HG03095 (cell line): ENCODE results near the gene PPIL6.

Experiments
- ATAC-seq: cut with Tn5 transposase; IDR thresholded peaks from one replicate; pipeline ENCODE4 v1.9.1; 2021; ENCODE audit warnings: moderate library complexity; ENCODE audit not compliant: unreplicated experiment

Gene PPIL6

GRCh38 chr6:109406196-109406595, 34.2 kb downstream of the PPIL6 start:
- no peak for ATAC-seq

GRCh38 chr6:109397020-109397419, 43.4 kb downstream of the PPIL6 start:
- no peak for ATAC-seq

- no peak for ATAC-seq
These were observed 44.2 kb downstream of the PPIL6 start for GRCh38 chr6:109396046-109396718.

- no peak for ATAC-seq
These were observed 46.5 kb downstream of the PPIL6 start for GRCh38 chr6:109393886-109394281.

DNA sequence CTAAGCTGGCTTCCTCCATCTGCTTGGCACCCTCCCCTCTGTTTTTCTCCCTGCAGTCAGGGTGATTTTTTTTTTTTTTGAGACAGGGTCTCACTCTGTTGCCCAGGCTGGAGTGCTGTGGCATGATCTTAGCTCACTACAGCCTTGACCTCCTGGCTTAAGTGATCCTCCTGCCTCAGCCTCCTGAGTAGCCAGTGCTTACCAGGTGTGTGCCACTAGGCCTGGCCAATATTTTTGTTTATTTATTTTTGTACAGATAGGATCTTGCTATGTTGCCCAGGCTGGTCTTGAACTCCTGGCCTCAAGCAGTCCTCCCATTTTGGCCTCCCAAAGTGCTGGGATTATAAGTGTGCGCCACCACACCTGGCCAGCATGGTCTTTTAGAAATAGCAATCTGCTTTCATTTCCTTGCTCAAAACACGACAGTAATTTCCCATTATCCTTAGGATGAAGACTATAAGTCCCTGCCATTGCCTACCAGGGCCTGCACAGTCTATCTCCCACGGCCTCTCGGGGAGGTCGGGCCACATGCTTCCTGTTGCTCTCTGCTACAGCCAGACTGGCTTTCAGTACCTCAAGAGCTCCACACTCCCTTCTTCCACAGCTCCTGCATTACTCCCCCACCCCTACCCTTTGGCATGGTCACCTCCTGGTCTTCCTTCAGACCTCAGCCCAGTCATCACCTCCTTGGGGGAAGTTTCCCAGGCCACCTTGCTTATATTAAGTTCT, 47.1 kb downstream of the PPIL6 start:
- no peak for ATAC-seq

DNA sequence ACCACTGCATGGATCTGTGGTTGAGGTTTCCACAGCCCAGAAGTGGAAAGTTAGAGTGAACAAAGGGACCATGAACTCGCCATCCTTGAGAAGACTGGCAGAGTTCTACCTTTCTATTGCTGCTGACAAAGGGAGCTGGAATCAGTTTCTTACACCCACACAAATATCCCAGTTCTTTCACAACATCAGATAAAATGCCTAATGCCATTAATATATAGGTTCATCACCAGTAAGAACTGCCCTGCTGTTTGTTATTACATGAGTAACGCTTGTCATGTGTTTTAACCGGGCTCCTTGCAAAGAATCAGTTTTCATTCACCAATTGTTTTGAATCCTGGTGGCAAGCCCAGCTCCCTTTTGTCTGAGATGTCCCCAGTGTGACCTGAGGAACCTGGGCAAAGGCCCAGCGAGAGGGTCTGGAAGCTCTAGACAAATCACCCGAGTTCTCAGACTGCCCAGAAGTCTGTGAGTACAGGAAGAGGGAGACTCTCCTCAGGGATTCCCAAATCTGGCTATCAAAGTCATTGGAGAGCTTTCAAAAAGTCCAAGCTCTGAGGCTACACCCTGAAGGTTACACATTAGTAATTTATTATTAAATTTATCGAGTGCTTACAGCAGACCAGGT, 50.7 kb downstream of the PPIL6 start:
- no peak for ATAC-seq

- ATAC-seq, result no peak
These were observed 52.2 kb downstream of the PPIL6 start for GRCh38 chr6:109388265-109388664.

DNA sequence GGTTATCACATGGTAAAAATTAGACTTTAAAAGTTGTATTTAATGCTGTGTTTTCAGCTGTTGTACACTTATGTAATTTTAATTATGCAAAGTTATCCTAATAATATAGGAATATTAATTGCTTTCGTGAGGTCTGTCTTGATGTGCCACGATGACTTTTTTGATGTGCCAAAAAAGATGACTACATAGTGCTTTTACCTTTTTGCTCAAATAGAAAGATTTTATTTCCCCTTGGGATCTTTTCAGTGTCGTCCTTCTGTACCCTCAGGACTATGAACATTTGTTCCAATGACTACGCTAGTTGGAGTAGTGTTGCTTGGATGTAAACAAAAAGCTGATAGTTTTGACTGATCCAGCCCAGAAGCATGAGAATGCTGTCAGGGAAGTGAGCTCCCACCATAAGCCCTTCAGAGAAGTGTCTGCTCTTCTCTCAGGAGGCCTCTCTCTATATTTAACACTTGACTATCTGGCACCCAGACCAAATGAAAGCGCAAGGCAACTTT, 56.9 kb downstream of the PPIL6 start:
- no peak for ATAC-seq

DNA sequence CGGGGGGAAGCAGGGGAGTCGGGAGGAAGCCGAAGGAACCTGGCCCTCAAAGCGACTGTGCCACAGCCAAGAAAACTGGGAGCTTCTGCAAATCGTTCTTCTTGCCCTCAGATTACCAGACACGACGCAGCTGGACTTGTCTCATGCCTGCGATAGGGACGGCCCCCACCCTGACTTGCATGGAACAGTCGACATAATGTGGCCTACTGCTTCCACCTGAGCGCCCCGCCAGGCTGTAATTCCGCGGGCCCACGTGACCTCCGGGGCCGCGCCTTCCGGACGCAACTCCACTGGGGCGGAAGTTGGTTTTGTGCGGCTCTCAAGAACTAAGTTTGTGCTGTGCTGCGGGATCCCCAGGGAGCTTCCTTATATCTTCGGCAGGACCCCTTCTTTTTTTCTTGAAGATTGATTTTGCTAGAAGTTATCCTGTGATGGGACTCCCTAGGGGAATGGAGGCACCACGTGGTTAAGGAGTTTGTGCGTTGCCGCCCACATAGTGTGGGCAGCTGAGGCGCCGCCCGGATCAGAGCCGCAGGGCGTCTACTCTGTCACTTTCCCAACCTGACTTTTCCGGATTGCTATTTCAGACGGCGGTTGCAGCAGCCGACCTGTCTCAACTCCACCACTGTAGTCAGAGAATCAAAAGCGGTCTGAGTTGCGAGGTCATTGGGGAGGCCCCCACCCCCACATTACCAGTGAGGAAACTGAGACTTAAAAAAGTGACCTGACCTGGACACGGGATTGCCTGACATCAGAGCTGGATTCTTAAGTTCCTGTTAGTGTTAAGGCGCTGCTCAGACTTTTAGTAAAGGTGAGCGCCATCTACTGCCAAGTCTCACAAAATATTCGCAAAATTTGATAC, 57.6 kb downstream of the PPIL6 start:
- peak; percentile 62 for ATAC-seq

GRCh38 chr6:109381747-109382575, 58.5 kb downstream of the PPIL6 start, which contains the start of gene CD164:
Gene CD164, minus strand, starts transcription at chr6:109382467. Its CDS starts 89 bp downstream, at chr6:109382378.
- ATAC-seq, result peak; percentile 41

DNA sequence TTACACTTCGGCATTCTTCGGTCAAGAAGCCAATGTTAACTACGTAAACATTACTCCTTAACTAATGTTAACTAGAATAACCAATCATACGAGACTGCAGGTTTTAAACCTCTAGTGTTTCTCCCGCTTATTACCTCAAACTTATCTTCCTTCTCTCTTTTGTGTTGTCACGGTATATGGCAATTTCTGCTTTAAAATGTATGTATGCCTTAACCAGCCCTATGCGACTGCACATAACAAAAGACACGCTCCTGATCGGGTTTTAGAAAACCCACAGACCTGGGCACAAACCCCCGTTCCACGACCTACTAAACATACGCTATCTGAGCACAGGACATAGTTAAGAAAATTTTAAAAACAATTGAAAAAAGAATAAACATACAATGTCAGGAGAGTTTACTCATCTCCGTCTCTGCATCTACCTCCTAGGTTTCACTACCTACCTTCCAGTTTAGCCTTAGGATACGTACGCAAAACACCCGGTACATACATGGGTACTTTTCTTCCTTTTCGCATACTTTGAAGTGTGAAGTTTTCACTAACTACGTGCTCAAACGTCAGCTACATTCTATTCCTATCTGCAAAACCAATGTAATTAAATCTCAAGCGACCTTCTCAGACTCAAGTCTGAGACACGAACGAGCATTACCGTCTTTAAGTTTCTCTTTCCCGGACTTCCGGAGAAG, 59.2 kb downstream of the PPIL6 start:
- ATAC-seq, result peak; percentile 3

DNA sequence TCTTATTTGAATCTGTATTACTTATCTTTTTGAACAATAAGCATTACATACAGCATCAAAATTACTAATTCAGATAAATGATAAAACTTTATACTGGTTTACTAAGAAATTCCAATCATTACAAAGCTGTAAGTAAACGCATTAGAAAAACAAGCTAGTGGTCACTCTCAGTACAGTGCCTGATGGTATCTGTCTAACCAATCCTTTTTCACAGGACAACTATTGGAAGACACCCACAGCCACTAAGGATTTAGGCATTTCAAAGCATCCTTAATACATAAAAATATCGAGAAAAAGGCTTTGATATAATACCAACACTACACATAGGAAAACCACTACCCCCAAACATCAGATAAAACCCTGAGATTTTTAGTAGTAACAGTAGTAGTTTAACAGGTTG, 60.7 kb downstream of the PPIL6 start:
- ATAC-seq, result no peak

- ATAC-seq, result no peak
These were observed 62.7 kb downstream of the PPIL6 start for GRCh38 chr6:109377717-109378116.

- ATAC-seq, result no peak
These were observed 66.0 kb downstream of the PPIL6 start for GRCh38 chr6:109374326-109374892.

DNA sequence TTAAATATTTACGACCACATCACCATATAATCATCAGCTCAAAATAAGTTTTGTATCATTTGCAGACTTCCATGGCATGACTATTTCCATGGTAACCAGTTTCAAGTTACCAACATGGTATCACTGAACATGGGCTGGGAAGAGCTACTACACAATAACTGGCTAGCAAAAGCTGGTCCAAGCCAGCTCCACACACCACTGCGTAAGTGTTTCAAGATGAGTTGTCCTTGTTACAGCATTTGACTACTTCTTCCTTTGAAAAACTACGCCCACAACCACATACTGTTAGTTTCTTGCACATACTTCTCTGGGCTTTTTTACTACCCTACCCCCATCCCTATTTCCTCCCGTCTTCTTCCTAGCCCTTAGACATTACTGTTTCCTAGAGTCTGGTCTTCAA, 66.7 kb downstream of the PPIL6 start:
- ATAC-seq, result peak; percentile 96

DNA sequence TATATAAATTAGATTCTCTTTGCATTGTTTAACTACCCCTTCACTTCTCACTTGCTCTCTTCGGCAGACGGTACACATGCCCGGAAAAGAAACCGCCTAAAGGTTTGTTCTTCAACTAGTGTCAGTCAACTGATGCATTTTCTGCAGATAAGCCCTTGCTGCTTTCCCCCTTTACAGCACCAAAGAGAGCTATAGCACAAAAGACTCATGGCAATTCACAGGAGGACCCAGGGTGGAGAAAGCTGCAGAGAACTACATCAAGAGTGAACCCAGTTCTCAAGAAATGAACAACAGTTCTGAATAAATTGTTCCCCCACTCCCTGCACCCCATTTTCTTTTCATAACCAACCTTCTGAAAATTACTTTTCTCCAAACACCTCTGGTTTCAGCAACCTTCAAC, 67.1 kb downstream of the PPIL6 start:
- no peak for ATAC-seq

DNA sequence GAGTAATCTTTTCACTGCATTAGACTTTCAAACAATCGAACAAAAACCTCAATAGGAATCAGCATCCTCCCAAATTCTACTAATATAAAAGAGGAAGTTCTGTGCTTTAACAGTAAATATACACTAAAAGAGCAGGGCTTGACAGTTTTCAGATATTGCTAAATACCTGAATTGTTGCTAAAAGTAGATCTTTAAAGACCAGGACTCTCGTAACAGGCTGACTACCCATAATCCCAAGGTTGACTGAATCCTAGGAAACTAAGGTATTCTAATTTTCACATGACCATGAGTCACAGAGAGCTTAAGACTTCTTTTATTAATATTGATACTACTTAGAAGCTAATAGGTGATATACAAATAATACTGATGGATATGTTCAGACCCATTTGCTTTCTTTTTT, 68.3 kb downstream of the PPIL6 start:
- ATAC-seq, result no peak

DNA sequence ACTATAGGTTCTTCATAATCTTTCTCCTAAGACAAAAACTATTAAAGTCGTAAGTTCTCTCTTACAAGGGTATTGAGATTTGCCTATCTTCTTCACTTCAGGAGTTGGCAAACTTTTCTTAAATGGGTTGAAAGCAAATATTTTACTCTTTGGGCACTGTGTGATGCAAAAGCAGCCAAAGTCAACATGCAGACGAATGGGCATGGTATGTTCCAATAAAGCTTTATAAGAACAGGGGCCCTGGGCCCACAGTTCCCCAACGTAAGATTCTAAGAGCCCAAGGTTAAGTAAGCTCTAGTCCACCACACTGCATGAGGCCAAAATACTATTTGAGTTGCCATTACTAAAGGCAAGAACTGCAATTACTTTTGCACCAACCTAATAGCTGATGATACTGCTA, 69.6 kb downstream of the PPIL6 start:
- ATAC-seq, result no peak

DNA sequence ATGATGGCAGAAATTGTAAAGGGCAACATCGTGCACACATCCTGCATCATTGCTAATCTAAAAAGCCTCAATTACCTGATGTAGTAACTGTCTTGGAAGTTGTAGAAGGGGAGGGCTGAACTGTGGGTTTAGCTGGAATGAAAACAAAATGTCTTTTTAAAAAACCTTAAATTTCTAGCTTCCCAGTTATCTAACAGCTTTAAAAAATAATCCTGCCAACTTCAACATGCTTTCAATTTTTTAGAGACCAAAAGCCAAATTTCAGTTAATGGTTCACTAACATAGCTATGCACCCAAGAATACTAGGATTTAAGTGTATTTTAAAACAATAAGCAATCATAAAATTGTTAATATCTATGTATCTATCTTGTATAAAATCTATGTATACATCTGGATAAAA, 70.1 kb downstream of the PPIL6 start:
- no peak for ATAC-seq
